ENCODE results near the gene ACBD5.

- TF ChIP-seq POLR2A (IDR thresholded peaks at IDR 0.05; ENCODE audit: low read depth) = no peak
- TF ChIP-seq CTCF (IDR thresholded peaks at IDR 0.05) = no peak
- no peak for TF ChIP-seq POLR2AphosphoS5 (IDR thresholded peaks at IDR 0.05)
Measured at GRCh38 chr10:27225011-27225590, 15.5 kb downstream of the ACBD5 start.

Data from esophagus muscularis mucosa (tissue), 3 donors.